Esophagus (tissue), 2 donors: ENCODE measurements around the gene FGFRL1. TPM values are rescaled to one million over a fixed set of nuclear protein-coding genes. Genes with fewer than 3 reads are reported as not detected.

ENCODE experiments used
- H3K27ac ChIP-seq, 2 donors: one replicate each; pipeline ENCODE4 v1.5.1; 2013; ENCODE audit warnings: low read depth in 2 of 2, mild to moderate bottlenecking in 2 of 2, inconsistent platforms in 1 of 2, low read length in 1 of 2, moderate library complexity in 1 of 2
- H3K27me3 ChIP-seq, 2 donors: one replicate each; pipeline ENCODE4 v1.6.1; 2013; ENCODE audit warnings: low read length in 2 of 2, control low read depth in 1 of 2, mild to moderate bottlenecking in 1 of 2; ENCODE audit not compliant: insufficient read depth in 2 of 2, control insufficient read depth in 1 of 2
- H3K36me3 ChIP-seq, 2 donors: one replicate each; pipeline ENCODE4 v1.6.1; 2013; ENCODE audit warnings: low read length in 1 of 2; ENCODE audit not compliant: control insufficient read depth in 2 of 2, insufficient read depth in 2 of 2
- H3K4me1 ChIP-seq, 2 donors: one replicate each; pipeline ENCODE4 v1.6.1; 2013; ENCODE audit warnings: low read length in 1 of 2; ENCODE audit not compliant: control insufficient read depth in 2 of 2, insufficient read depth in 2 of 2
- H3K4me3 ChIP-seq, 2 donors: one replicate each; pipeline ENCODE4 v1.5.1; 2013; ENCODE audit warnings: low read length in 2 of 2, mild to moderate bottlenecking in 2 of 2, low read depth in 1 of 2, moderate library complexity in 1 of 2
- H3K9me3 ChIP-seq, 2 donors: one replicate each; pipeline ENCODE4 v1.6.1; 2013; ENCODE audit warnings: mild to moderate bottlenecking in 2 of 2, low read depth in 1 of 2, low read length in 1 of 2, moderate library complexity in 1 of 2; ENCODE audit not compliant: control insufficient read depth in 2 of 2, insufficient read depth in 1 of 2
- WGBS, 2 donors: extraction: QIAGEN DNeasy Blood & Tissue Kit; methylation state at CpG; one replicate each; pipeline ENCODE4 v1.1.7; 2013; 5-methylcytosine and 5-hydroxymethylcytosine counted together
- polyA plus RNA-seq, 2 donors: library from polyadenylated mRNA; stranded (reverse); fragments of 200-250 nt; gene quantifications; one replicate each; pipeline ENCODE4 v1.2.3, GENCODE V29; 2013
- donor health status: healthy with polysubstance abuse.
- donor health status: Bipolar disorder and iron deficiency.

Gene FGFRL1
- polyA plus RNA-seq, 2 donors, result 2.3 to 3.4 TPM

- Histone ChIP-seq H3K4me3 (no peak overlapping the region), H3K9me3 (no peaks in the 10 kb centered on the region), H3K27ac (no peak overlapping the region), H3K27me3 (no peaks in the 10 kb centered on the region), H3K36me3 (peaks cover 0 to 8% of the 10 kb centered on the region in 2 donors), H3K4me1 (peaks cover 0 to 7% of the 10 kb centered on the region in 2 donors)
- WGBS, 2 donors, result 86 to 88% methylated on average over 46 of the region's 46 CpGs
These were observed 10.8 kb downstream of the FGFRL1 start for GRCh38 chr4:1022051-1022738.

- 65 to 74% methylated on average over 19 of the region's 19 CpGs for WGBS, 2 donors
- no peaks in the 10 kb centered on the region for H3K9me3 ChIP-seq
- no peak overlapping the region for H3K4me3 ChIP-seq
- H3K36me3 ChIP-seq, result peaks cover 0 to 8% of the 10 kb centered on the region in 2 donors
- no peaks in the 10 kb centered on the region for H3K27me3 ChIP-seq
- H3K4me1 ChIP-seq, result peaks cover 0 to 7% of the 10 kb centered on the region in 2 donors
- H3K27ac ChIP-seq, result no peak overlapping the region
These were observed 11.3 kb downstream of the FGFRL1 start for GRCh38 chr4:1022739-1023066.

GRCh38 chr4:1023075-1023640 lies 11.7 kb downstream of the FGFRL1 start:
- H3K9me3 ChIP-seq, result no peaks in the 10 kb centered on the region
- peaks cover 0 to 7% of the 10 kb centered on the region in 2 donors for H3K4me1 ChIP-seq
- 93 to 96% methylated on average over 16 to 20 of the region's 20 CpGs for WGBS, 2 donors
- no peak overlapping the region for H3K27ac ChIP-seq
- H3K27me3 ChIP-seq, result no peaks in the 10 kb centered on the region
- H3K4me3 ChIP-seq, result no peak overlapping the region
- H3K36me3 ChIP-seq, result peaks cover 0 to 8% of the 10 kb centered on the region in 2 donors

DNA sequence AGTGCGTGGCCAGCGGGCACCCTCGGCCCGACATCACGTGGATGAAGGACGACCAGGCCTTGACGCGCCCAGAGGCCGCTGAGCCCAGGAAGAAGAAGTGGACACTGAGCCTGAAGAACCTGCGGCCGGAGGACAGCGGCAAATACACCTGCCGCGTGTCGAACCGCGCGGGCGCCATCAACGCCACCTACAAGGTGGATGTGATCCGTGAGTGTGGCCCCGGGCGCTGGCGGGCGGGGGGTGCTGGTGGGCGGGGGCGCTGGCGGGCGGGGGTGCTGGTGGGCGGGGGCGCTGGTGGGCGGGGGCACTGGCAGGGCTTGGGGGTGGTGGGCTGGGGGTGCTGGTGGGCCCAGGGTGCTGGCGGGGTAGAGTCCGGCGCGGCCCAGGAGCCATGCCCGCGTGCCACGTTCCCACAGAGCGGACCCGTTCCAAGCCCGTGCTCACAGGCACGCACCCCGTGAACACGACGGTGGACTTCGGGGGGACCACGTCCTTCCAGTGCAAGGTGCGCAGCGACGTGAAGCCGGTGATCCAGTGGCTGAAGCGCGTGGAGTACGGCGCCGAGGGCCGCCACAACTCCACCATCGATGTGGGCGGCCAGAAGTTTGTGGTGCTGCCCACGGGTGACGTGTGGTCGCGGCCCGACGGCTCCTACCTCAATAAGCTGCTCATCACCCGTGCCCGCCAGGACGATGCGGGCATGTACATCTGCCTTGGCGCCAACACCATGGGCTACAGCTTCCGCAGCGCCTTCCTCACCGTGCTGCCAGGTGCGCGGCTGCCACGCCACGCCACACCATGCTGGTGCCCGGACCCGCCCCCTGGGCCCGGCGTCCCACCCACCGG lies 12.7 kb downstream of the FGFRL1 start:
- Histone ChIP-seq H3K27me3 (no peaks in the 10 kb centered on the region), H3K4me1 (peaks cover 0 to 7% of the 10 kb centered on the region in 2 donors), H3K9me3 (no peaks in the 10 kb centered on the region), H3K36me3 (peaks cover 0 to 8% of the 10 kb centered on the region in 2 donors), H3K27ac (no peak overlapping the region), H3K4me3 (no peak overlapping the region)
- WGBS, 2 donors, result 97% methylated on average over 72 to 83 of the region's 83 CpGs

DNA sequence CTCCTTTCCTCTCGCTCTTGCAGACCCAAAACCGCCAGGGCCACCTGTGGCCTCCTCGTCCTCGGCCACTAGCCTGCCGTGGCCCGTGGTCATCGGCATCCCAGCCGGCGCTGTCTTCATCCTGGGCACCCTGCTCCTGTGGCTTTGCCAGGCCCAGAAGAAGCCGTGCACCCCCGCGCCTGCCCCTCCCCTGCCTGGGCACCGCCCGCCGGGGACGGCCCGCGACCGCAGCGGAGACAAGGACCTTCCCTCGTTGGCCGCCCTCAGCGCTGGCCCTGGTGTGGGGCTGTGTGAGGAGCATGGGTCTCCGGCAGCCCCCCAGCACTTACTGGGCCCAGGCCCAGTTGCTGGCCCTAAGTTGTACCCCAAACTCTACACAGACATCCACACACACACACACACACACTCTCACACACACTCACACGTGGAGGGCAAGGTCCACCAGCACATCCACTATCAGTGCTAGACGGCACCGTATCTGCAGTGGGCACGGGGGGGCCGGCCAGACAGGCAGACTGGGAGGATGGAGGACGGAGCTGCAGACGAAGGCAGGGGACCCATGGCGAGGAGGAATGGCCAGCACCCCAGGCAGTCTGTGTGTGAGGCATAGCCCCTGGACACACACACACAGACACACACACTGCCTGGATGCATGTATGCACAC lies 13.6 kb downstream of the FGFRL1 start:
- Histone ChIP-seq H3K27ac (no peak overlapping the region), H3K27me3 (no peaks in the 10 kb centered on the region), H3K36me3 (peaks cover 0 to 8% of the 10 kb centered on the region in 2 donors), H3K9me3 (no peaks in the 10 kb centered on the region), H3K4me3 (no peak overlapping the region), H3K4me1 (peaks cover 0 to 7% of the 10 kb centered on the region in 2 donors)
- 83 to 93% methylated on average over 31 to 32 of the region's 32 CpGs for WGBS, 2 donors

GRCh38 chr4:1026115-1026514 lies 14.7 kb downstream of the FGFRL1 start:
- Histone ChIP-seq H3K27ac (no peak overlapping the region), H3K4me1 (peaks cover 0 to 7% of the 10 kb centered on the region in 2 donors), H3K36me3 (peaks cover 0 to 8% of the 10 kb centered on the region in 2 donors), H3K9me3 (peaks cover 0 to 3% of the 10 kb centered on the region in 2 donors), H3K27me3 (no peaks in the 10 kb centered on the region), H3K4me3 (no peak overlapping the region)
- WGBS, 2 donors, result 28 to 35% methylated on average over 17 of the region's 17 CpGs

GRCh38 chr4:1027219-1027914 lies 15.9 kb downstream of the FGFRL1 start:
- WGBS, 2 donors, result 65 to 73% methylated on average over 26 of the region's 26 CpGs

DNA sequence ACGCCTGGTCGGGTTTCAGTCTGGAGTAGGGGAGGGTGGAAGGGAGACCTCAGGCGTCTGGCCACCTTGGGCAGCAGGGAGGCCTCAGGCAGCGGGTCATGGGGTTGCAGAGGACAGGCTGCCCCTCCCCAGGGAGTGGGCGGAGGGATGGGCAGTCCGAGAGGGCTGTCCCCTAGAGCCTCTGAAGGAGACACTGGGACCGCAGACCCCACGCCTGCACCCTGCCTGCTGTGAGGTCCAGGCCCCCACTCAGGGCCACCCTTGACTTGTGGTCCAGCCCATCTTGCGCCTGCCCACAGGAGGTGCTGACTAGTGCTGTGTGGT lies 16.5 kb downstream of the FGFRL1 start:
- Histone ChIP-seq H3K36me3 (peaks cover 0 to 8% of the 10 kb centered on the region in 2 donors), H3K27ac (no peak overlapping the region), H3K27me3 (peaks cover 0 to 3% of the 10 kb centered on the region in 2 donors), H3K4me1 (peaks cover 0 to 7% of the 10 kb centered on the region in 2 donors), H3K9me3 (peaks cover 0 to 3% of the 10 kb centered on the region in 2 donors), H3K4me3 (no peak overlapping the region)
- WGBS, 2 donors, result 47 to 65% methylated on average over 7 to 9 of the region's 9 CpGs

More at GRCh38 chr4:1027219-1027914, 15.9 kb downstream of the FGFRL1 start:
- H3K27me3 ChIP-seq, result no peaks in the 10 kb centered on the region
- H3K9me3 ChIP-seq, result peaks cover 0 to 3% of the 10 kb centered on the region in 2 donors
- H3K27ac ChIP-seq, result no peak overlapping the region
- H3K4me1 ChIP-seq, result peaks cover 0 to 7% of the 10 kb centered on the region in 2 donors
- H3K4me3 ChIP-seq, result no peak overlapping the region
- peaks cover 0 to 8% of the 10 kb centered on the region in 2 donors for H3K36me3 ChIP-seq
